K562 (cell line): Measurements from ENCODE around the gene B4GALNT4. TPM values are rescaled to one million over a fixed set of nuclear protein-coding genes. Genes with fewer than 3 reads are reported as not detected.
A peak's percentile ranks its signal among the peaks of the same experiment; 100 is the strongest.

Experiments
- C11orf30 ChIP-seq: fragments of 450-650 bp; IDR thresholded peaks from 2 replicates; pipeline ENCODE4 v1.6.1; 2016; ENCODE audit warnings: low read depth, mild to moderate bottlenecking
- CREB5 ChIP-seq: fragments of 250-450 bp; sonication (Bioruptor Pico); IDR thresholded peaks from 2 replicates; pipeline ENCODE4 v1.5.0; 2020; ENCODE audit warnings: mild to moderate bottlenecking
- GABPA ChIP-seq: fragments of 200-800 bp; sonication (Bioruptor generic); conservative IDR thresholded peaks from 2 replicates; pipeline ENCODE4 v1.6.1; 2016; ENCODE audit warnings: low read depth, missing genetic modification characterization, missing compliant biosample characterization
- GABPB1 ChIP-seq: sonication (generic); formaldehyde crosslinking; IDR thresholded peaks from 2 replicates; pipeline ENCODE4 v1.8.0; 2022; ENCODE audit warnings: mild to moderate bottlenecking, missing genetic modification reagents
- KDM5B ChIP-seq: fragments of 200-600 bp; sonication (generic); IDR thresholded peaks from 2 replicates; pipeline ENCODE4 v1.6.1; 2012; ENCODE audit warnings: low read depth, mild to moderate bottlenecking, moderate library complexity, low read length, control low read depth, inconsistent platforms; ENCODE audit not compliant: insufficient replicate concordance
- MAX ChIP-seq: sonication (generic); formaldehyde crosslinking; IDR thresholded peaks from 2 replicates; pipeline ENCODE4 v1.9.0; 2022; ENCODE audit warnings: mild to moderate bottlenecking, missing genetic modification reagents
- NCOA4 ChIP-seq: fragments of 450-650 bp; IDR thresholded peaks from 2 replicates; pipeline ENCODE4 v1.6.1; 2018; ENCODE audit warnings: mild to moderate bottlenecking; ENCODE audit not compliant: partially characterized antibody
- NEUROD1 ChIP-seq: fragments of 150-350 bp; IDR thresholded peaks from 2 replicates; pipeline ENCODE4 v1.6.1; 2014; ENCODE audit warnings: borderline replicate concordance, low read length, low read depth; ENCODE audit not compliant: partially characterized antibody
- PHB2 ChIP-seq: fragments of 450-650 bp; IDR thresholded peaks from 2 replicates; pipeline ENCODE4 v1.6.1; 2017; ENCODE audit warnings: low read depth
- PHF8 ChIP-seq: fragments of 200-600 bp; sonication (generic); IDR thresholded peaks from 2 replicates; pipeline ENCODE4 v1.6.1; 2012; ENCODE audit warnings: mixed run types, mild to moderate bottlenecking, inconsistent platforms, low read length, moderate library complexity, borderline replicate concordance
- PURB ChIP-seq: sonication (generic); formaldehyde crosslinking; IDR thresholded peaks from 2 replicates; pipeline ENCODE4 v1.9.0; 2021; ENCODE audit warnings: low read depth, mild to moderate bottlenecking, missing genetic modification reagents
- TFE3 ChIP-seq: fragments of 450-650 bp; formaldehyde crosslinking; IDR thresholded peaks from 2 replicates; pipeline ENCODE4 v1.4.0; 2020; ENCODE audit warnings: mild to moderate bottlenecking, mixed read lengths
- ZFP1 ChIP-seq: fragments of 450-650 bp; formaldehyde crosslinking; IDR thresholded peaks from 2 replicates; pipeline ENCODE4 v1.4.0; 2020; ENCODE audit warnings: mild to moderate bottlenecking, mixed read lengths
- ZNF507 ChIP-seq: conservative IDR thresholded peaks from 2 replicates; pipeline ENCODE4 v1.6.1; 2017; ENCODE audit warnings: missing genetic modification characterization, missing compliant biosample characterization
- ZNF592 ChIP-seq: fragments of 450-650 bp; IDR thresholded peaks from 2 replicates; pipeline ENCODE4 v1.6.1; 2017; ENCODE audit warnings: antibody characterized with exemption, mild to moderate bottlenecking
- polyA plus RNA-seq, 8 experiments: library from polyadenylated mRNA; depleted of rRNA in 4 of 8; stranded (reverse) in 5 of 8; unstranded in 3 of 8; fragments of >200 nt; fragmentation: Nextera tagmentation in 2 of 8; fragmentation: Illumina TruSeq in 1 of 8; extraction: Ambion mirVana in 2 of 8; extraction: Trizol in 1 of 8; gene quantifications; 2 replicates each; pipeline versions ENCODE4 v1.2.1 to v1.2.3, GENCODE V29; 2011 to 2014; ENCODE audit warnings: inconsistent platforms in 1 of 8, missing spikeins in 1 of 8
- total RNA-seq, 7 experiments: library from RNA; depleted of rRNA in 6 of 7; stranded (reverse); fragments of >200 nt in 6 of 7; fragmentation: Illumina TruSeq in 2 of 7; extraction: Trizol in 2 of 7; gene quantifications; 2 replicates each; pipeline versions ENCODE4 v1.2.1 to v1.2.3, GENCODE V29; 2011 to 2021; ENCODE audit warnings: low replicate concordance in 1 of 7

The B4GALNT4 gene
- total and polyA plus RNA-seq, 9 of the 15 experiments (the other 6 are each of a cell fraction or from before 2014, with no cell fraction given), result 0.20 to 37.1 (median 10.8) TPM; not detected in 1

- TF ChIP-seq CREB5 (CRISPR knock-in tag), result no peak
- no peak for TF ChIP-seq GABPB1 (CRISPR knock-in tag)
- TF ChIP-seq PHF8, result no peak
- TF ChIP-seq PHB2, result no peak
- TF ChIP-seq PURB (CRISPR knock-in tag), result no peak
- TF ChIP-seq C11orf30, result no peak
- TF ChIP-seq ZNF507, result no peak
- TF ChIP-seq ZNF592, result peak; percentile 47
- no peak for TF ChIP-seq TFE3 (CRISPR knock-in tag)
- no peak for TF ChIP-seq NEUROD1
- no peak for TF ChIP-seq ZFP1 (CRISPR knock-in tag)
- TF ChIP-seq NCOA4, result no peak
- no peak for TF ChIP-seq MAX
- TF ChIP-seq GABPA (tag), result no peak
- peak; percentile 15 for TF ChIP-seq KDM5B
Observed at GRCh38 chr11:330307-330693, 39.0 kb upstream of the B4GALNT4 start (continued).
